Measurements from ENCODE around the gene CAPN14.
A peak's percentile ranks its signal among the peaks of the same experiment; 100 is the strongest.
"Not testable (repeated sequence)": the region's sequence is repeated elsewhere in the genome, so short reads cannot be mapped to it uniquely, and the experiment has no call there.

The CAPN14 gene

DNA sequence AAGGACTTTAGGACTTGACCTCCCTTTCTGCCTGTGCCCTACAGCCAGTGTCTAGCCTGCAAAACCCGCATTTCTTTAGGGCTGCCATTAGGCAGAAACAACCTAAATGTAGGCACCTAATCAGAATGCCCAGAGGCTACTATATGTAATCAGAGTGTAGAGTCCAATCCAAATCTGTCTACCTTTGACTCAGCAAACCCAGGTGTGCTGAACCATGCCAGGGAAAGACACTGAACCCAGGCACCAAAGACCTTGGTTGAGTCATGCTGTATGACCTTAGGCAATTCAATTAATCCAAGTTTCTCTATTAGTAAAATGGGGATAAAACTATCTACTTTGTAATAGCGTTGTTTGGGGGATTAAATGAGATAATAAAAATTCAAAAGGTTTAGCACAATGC is 20.7 kb downstream of the CAPN14 start:
- no peak for DNase-seq (ENCODE audit: low spot score)

DNA sequence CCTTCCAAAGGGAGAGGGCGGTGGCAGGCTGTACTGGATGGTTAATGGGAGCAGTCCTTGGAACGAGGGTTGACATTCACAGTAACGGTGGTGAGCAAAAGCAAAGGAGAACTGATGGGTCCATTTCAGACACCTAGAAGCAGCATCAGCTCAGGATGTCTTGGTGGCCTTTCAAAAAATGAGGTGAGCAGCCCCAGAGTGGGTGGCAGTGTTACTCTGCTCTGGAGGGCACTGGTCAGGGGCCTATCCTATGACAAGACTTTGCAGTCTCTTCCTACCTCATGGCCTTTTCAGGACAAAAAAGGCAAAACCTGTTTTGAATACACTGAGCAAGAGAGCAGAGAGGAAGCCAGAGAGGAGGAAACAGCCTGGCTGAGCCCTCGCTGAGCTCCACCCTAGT is 23.5 kb downstream of the CAPN14 start:
- DNase-seq (ENCODE audit: low spot score), result no peak

DNA sequence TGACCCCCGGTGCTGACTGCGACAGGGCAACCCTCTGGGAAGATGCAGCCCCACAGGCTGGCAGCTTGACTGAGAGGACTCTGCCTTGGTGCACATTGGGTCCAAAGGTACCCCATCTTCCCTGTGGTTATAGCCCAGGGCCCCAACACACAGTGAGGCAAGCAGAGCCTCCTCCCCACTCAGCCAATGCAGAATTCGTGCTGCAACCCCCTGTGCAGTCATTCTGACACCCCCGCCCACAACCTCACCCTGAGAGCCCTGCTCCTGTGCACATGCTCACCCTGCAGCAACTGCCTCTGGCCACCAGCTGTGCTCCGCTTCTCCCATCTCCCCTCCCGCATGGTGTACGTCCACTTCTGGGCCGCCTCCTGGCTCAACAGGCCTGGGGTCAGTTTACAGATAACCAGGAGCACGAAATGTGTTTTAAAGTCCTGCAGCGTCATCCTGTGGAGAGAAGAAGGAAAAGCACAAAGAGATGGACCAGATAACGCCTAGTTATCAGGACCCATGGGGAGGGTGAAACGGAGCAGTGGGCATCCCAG is 24.4 kb downstream of the CAPN14 start:
- no peak for DNase-seq (ENCODE audit: low spot score)

DNA sequence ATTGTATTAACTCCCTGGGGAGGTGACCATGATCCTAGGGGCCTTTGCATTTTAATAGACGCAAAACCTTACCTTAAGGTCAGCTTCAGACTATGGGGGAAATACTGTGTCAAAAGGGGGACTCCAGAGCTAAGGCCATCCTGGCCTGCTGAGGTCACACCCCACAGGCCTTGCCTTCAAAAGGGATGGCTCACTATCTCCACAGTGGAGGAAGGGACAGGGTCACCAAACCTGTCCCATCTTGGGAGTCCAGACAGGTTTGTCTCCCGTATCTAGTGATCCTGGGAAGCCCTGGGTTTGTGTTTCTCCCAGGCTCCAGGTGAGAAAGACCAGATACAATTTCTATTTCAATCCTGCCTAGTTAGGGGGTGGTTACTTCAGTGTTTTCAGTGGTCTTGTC is 24.9 kb downstream of the CAPN14 start:
- no peak for DNase-seq (ENCODE audit: low spot score)

DNA sequence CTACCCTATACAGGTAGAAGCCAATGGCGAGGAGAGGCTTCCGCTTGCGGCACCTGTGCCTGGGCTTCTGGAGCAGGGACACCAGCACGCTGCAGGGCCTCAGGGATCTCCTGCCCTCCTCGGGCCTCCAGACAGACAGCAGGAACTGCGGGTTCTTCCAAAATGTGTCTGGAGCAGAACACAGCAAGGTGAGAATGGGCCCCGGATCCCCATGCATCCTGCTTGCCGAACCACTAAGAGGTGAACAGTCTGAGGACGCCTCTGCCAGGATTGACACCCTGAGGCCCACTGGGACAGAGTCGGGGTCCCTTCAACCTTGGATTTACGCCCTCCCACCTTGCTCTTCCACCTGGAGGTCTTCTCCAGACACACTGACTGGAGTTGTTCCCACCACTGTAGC is 25.4 kb downstream of the CAPN14 start:
- no peak for DNase-seq (ENCODE audit: low spot score)

DNA sequence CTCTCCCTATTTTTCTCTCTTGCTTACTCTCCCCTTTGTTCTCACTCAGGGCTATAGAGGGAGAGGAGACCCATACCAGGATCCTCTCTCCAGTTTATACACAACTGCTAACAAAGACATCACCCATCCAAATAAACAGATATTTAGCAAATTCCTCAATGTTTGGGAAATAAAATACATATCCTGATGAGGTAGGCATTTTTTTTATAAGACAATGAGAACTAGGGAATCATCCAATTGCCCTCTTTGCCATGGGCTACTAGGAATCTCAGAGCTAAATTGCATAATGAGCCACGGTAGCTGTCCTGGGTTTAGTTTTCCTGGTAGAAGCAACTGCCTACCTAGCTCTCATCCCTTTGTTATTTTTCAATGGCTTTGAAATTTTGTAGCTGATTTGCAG is 27.1 kb downstream of the CAPN14 start:
- no peak for DNase-seq (ENCODE audit: low spot score)

DNA sequence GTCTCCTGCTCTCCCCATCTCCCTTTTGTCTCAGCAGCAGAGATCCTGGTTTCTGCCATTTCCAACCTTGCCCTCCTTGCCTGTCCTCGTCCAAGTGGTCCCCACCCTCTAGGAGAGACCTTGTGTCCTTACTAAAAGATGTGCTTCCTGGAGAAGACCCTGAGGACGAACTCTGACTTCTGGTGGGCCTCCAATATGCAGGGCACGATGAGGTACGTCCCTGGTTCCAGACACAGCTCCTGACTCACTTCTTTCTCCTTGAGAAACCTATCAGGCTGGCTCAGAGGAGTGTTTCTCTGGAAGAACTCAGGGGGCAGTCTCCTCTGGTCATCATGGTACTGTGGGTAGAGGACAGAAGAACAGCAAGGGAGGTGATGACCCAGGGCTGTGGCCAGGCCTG is 28.2 kb downstream of the CAPN14 start:
- no peak for DNase-seq (ENCODE audit: low spot score)

DNA sequence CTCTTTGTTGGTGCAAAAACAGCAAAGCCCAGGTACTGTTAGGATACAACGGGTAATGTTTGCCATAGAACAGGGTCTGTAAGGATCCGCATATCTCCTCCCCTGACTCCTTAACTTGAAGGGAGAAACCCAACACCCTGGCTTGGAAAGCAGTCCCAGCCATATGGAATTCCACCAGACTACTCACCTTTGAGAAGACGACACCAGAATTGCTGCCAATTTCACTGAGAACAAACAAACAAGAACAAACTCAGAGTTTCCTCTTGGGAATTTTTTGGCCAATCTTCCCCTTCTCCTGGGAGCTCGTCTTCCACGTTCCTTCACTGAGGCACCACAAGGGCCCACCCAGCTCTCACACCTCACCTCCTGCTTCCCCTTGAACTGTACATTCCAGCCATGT is 29.2 kb downstream of the CAPN14 start:
- DNase-seq (ENCODE audit: low spot score), result no peak

DNA sequence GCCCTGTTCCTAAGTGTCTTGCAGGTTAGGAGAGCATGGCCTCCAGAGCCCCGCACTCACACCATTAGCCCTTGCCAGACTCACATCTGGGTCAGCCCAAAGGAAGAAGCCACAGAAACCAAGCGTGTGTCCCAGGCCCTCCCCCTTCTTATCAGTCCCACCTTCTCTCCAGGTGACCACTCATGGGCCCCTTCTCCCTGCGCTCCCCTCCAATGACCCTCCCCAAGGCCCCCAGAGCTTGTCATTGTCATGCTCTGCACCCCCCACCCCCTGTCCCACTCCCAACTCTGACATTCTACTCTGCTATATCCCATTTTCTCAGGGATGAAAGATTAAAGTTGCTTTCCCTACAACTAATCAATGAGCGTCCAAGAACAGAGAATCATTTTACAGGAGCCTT is 30.1 kb downstream of the CAPN14 start:
- DNase-seq (ENCODE audit: low spot score), result no peak

DNA sequence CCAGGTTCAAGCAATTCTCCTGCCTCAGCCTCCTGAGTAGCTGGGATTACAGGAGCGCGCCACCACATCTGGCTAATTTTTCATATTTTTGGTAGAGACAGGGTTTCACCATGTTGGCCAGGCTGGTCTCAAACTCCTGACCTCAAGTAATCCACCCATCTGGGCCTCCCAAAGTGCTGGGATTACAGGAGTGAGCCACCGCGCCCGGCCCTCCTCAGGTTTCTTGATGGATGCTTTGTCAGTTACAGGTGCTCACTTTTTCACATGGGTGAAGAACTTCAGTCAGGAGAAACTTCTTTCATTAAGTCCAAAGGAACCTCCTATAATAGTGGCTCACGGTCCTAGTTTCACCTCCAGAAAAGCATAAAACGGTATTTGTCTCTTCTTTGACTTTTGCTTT is 33.3 kb downstream of the CAPN14 start:
- DNase-seq (ENCODE audit: low spot score), result not testable (repeated sequence)

DNA sequence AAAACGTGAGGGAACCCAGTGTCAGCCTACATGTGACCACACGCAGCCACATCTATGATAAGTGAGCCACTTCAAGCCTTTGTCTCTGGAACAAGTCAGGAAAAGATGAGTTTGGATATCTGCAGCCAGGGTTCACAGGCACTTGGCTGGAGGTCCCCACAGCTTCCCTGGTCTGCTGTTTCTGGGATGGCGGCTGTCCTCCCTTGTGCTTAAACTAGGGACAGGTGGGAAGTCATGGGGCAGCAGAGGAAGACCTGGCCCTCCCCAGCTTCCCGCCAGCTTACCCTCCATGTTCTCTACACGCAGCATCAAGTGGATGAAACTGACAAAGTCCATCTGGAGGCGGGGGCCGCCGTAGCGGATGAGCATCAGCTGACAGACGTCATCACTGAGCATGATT is 40.6 kb downstream of the CAPN14 start:
- no peak for DNase-seq (ENCODE audit: low spot score)

DNA sequence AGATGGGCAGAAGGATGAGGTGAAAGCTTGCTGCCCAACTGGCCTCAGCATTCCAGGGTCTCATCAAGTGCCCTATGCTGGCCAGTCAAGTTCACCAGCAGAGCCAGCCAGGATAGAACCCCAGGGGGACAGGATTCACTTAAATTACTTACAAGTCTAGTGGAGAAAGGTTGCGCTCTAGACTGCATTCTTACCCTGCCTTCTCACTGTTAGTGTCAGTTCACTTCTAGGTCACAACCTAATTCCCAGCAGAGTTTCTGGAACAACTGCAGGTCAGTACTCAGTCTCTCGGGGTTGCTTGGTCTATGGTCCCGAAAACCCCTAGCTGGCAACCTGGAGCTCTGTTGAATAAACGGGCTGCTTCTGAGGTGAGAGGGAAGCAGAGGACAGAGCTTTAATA is 46.2 kb downstream of the CAPN14 start:
- no peak for DNase-seq (ENCODE audit: low spot score)

DNA sequence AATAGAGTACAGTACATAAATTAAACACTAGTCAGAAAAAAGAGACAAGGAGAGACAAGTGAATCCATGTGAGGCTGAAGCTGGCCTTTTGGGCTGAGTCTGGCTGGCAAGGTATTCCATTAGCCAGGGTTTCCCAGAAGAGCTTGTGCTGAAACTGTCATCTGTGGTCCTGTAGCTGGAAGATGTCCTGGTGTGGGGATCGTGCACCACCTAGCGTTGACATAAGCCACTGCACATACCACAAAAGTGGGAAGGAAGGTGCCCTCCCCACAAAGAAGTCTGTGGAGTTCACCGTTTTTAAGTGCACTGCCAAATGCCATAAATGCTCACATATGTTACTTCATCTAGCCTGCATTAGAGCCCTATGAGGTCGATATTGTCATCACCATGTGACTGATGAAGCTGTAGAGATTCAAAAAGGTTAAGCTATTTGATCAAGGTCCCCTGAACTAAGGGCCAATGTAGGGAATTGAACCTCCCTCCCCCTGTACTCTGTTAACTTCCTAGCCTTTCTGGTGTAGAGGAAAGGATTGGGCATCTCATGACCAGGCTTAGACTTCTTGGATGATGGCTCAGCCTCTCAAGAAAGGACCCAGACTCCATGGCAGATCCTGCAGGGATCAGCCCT is 47.1 kb downstream of the CAPN14 start:
- peak; percentile 56 for DNase-seq (ENCODE audit: low spot score)

DNA sequence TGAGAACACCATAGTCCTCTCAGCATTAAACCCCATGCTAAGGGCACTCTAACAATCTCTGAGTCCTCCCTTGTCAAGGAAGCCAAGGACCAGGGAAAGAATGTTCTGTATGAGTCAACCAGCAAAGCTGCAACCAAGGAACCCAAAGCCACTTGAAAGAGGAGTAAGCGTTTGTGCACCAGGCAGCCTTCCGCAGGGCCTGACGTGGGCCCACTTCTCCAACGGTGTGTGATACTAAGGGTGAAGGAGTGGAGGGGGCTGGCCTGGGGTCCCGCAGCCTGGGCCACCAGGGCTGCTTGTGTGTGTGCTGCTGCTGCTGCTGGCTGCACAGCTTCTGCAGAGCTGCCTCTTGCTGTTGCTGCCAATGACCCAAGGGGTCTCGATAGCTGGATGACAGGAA is 49.0 kb downstream of the CAPN14 start:
- DNase-seq (ENCODE audit: low spot score), result no peak

DNA sequence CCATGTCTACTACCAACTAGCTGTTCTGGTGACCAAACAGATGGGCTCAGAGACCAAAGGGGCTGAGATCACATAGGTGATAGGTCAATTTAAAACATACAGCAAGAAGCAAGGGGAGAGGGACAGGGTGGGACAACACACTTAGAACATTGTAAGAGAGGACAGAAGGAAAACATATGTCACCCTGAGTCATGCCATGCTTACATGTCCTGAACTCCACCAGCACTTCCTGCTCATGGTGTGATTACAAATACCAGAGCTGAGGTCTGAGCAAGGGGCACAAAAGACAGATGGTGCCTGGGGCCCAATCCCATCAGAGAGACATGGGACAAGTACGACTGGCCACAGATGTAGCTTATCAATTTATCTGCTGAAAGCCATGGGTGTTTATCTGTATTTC is 50.4 kb downstream of the CAPN14 start:
- no peak for DNase-seq (ENCODE audit: low spot score)

DNA sequence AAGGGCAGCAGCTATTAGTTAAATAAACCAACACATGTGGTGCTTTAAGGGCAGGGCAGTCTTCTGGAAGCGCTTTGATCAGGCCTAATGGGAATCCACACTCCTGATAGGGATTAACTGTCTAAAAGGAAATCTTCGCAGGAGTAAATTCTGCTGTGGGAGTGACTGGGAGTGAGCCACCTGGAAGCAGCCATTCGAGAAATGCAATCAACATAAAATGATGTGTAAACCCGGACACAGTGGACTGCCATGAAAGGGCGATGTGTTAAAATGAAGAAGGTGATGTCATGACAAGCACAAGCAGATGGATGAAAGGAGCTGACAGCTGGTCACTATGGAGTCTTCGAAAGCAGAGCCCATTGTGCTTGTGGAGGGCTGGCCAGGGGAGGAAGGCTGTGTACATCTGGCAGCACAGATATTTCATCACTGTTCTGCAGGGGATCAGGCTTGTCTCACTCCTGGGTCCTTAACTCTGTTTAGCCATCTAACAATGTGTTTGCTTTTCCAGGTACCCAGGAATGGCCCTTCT is 54.2 kb downstream of the CAPN14 start:
- no peak for DNase-seq (ENCODE audit: low spot score)

DNA sequence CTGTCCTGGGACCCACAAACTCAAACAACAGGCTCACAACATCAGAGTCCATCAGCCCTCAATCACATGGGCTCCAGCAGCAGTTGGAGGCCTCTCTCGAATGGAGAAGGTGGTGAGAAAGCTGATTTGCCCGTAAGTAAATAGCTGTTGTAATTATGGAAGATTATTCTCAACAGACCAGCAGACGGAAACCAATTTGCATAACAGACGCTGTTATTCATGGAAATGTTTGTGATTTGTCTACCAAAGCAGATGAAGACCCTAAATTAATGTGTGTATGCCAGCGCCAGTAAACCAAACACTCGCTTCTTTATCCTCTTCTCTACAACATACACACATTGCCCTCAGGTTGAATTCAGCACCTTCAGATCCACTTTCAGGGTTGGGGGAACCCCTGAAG is 55.7 kb downstream of the CAPN14 start:
- DNase-seq (ENCODE audit: low spot score), result no peak

DNA sequence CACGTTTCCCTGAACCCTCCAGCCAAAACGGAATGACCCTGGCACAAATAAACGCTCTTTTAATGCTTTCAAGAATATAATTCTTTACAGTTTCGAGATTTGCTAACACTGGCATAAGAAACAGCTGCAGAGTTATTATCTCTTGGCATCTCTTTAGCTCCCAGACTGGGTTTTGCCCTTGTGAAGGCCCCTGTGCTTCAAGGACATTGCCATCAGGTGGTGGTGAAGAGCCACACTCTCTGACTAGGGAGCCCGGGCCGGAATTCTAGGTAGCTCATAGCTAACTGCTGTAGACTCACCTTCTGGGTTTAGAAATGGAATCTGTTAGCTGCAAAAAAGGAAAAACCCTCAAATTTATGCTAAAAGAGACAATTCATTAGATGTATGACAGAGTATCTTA is 65.8 kb downstream of the CAPN14 start:
- no peak for DNase-seq (ENCODE audit: low spot score)

DNA sequence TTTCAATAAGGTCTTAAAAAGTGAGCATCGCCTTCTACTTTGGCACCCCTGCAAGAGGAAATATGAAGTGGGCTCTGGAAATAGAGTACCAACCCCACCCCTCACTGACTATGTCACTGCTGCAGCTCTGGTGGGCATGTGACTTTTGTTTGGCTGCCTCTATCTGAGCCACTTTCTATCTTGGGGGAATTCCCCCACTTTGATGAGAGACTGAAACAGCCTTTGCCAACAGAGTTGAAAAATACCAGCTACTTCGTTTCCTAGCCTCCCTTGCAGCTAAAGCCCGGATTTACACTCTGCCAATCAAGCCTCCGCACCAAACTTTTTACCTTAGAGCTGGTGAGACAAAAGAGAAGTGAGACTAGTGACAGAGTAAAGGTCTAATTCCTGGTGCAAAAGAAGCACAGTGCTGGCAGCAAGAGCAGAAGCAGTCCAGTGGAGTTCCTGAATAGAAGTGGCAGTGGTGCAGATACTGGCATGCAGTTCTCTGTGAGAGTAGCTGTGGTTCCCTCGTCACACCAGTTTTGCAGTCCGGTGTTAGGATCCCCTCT is 67.1 kb downstream of the CAPN14 start:
- DNase-seq (ENCODE audit: low spot score), result no peak

DNA sequence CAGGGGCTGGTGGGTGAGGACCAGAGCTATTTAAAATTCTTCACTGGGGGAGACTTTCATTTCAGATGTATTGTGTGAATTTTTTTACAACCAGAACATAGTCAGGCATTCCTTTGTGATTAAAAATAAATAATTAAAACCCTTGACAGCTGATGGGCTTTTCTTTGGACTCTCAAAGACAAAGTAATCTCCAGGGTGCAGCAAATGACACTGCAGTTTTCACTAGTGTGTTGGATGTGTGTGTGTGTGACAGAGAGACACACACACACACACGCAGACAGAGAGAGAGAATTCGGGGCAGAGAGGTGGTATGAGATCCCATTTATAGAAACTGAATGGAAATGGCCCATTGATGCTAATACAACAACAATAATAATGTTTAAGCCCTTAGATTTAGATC is 68.8 kb downstream of the CAPN14 start:
- DNase-seq (ENCODE audit: low spot score), result no peak

DNA sequence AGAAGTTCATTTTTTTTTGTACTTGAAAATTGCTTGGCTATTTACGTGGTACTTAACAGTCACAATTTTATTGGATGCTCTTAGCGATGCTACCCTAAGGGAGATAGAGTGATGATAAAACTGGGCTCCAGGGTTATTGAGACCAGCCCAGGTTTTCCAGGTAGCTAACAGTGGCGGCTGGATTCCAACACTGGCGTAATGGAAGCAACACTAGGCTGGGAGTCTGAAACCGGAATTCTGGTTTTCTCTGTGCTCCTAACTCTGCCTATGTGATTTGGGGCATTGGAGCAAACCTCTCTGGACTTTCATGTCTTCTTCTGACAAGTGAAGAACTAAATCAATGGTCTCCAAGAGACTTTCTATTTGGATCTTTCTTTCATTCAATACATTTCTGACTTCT is 69.7 kb downstream of the CAPN14 start:
- DNase-seq (ENCODE audit: low spot score), result no peak

DNA sequence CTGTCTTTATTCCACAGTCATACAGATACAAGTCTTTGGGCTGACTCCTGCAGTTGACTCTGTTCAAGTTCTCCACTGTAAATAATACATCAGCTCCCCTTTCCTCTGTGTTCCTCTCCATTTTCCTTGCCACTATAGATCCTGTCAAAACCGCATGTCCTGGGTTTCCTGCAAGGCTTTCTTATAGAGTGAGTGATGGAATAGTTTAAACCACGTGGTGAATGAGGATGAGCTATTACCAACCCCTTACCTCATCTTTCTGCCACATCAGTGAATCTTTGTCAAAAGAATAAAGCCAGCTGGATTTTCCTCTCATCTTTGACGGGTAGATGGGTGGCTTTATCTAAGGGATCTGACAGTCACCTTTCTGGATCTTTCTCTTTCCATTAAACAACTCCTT is 75.2 kb downstream of the CAPN14 start:
- DNase-seq (ENCODE audit: low spot score), result no peak

DNA sequence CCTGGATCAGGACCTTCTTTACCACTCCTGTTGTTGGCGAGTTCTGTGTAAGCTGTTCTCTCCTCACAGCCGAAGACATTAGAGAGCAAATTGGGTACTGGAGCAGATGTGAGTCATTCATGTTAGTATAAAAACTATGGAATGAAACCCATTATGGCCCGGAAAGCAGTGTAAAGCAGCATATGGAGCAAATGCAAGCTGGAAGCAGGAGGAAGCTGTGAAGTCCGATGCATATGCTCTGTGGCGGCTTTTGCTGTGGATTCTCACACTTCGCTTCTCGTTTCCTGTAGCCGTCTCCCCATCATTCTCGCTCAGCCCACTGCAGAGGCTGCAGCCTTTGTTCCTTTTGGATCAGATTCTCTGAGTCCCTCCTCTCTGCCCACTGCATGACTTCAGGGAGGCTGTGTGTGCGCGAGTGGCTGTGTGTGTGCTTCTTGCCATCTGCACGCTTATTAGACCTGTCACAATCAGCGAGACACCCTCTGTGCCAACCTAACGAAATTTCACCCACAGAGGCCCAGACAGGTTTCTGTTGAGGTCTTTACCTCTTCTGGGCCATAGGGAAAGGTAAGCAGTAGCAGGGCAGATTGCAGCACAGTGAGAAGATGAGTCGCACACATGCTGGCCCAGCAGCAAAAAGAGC is 75.8 kb downstream of the CAPN14 start:
- no peak for DNase-seq (ENCODE audit: low spot score)

DNA sequence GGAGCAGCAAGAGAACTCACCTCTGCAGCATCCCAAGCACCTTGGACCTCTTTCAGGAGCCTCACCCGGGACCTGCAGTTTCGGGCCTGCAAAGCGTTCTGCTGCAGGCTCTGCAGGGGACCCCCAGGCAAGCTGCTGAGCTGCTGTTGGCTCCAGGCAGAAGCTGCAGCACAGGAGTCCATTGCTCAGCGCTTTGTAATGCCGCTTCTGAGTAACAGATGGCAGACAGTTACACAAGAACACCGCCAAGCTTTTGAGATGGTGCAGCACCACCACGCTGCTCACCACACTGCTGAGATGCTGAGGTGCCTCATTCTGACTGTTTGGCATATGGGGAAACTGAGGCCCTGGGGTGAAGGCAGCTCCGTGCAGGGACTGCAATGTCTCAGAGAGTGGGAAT is 77.2 kb downstream of the CAPN14 start:
- DNase-seq (ENCODE audit: low spot score), result no peak

Measured in LoVo (cell line).